Fibroblast of the aortic adventitia (primary cell): ENCODE measurements around the gene HMG20A. TPM values are rescaled to one million over a fixed set of nuclear protein-coding genes. Genes with fewer than 3 reads are reported as not detected.

ENCODE experiments used
- DNase-seq: peaks from one replicate; pipeline ENCODE4 v3.0.0-alpha.2; 2010; ENCODE audit warnings: low read depth
- H3K4me3 ChIP-seq: 2 replicates; pipeline ENCODE4 v1.5.1; 2011; ENCODE audit warnings: low read depth, mild to moderate bottlenecking, control low read depth, low read length, moderate library complexity
- total RNA-seq: library from RNA; depleted of rRNA; stranded (reverse); fragments of >200 nt; gene quantifications from 2 replicates; pipeline ENCODE4 v1.2.3, GENCODE V29; 2012; ENCODE audit warnings: low replicate concordance
- TF ChIP-seq, protein P1 (sequence below): IDR thresholded peaks from 2 replicates; pipeline ENCODE4 v1.5.1; 2011; ENCODE audit warnings: mild to moderate bottlenecking, low read length, control low read depth, inconsistent platforms; ENCODE audit not compliant: insufficient read depth

The HMG20A gene
- total RNA-seq, 1 donor: 28.7 TPM

DNA sequence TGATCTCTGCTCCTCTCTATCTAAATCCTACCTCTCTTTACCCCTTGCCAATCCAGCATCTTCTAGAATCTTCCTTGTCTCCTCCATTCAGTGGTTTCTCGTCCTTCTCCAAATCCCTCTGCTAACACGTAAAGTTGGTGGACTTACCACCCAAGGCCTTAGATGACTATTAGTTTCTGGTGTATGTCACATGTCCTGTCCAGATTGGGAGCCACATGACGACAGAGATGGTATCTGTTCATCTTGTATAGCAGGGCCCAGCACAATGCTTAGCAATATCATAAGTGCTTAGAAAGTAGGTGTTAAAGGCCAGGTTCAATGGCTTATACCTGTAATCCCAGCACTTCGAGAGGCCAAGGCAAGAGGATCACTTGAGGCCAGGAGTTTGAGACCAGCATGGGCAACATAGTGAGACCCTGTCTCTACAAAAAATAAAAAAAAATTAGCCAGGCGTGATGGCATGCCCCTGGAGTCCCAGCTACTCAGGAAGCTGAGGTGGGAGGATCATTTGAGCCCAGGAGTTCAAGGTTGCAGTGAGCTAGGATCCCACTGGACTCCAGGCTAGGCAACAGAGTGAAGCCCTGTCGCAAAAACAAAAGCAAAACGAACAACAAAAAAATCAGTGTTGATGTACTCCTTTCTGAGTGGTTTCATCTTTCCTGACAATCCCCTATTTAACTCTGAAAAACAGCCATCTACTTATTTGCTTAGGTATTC, 81.8 kb downstream of the HMG20A start:
- TF ChIP-seq, protein P1, sequence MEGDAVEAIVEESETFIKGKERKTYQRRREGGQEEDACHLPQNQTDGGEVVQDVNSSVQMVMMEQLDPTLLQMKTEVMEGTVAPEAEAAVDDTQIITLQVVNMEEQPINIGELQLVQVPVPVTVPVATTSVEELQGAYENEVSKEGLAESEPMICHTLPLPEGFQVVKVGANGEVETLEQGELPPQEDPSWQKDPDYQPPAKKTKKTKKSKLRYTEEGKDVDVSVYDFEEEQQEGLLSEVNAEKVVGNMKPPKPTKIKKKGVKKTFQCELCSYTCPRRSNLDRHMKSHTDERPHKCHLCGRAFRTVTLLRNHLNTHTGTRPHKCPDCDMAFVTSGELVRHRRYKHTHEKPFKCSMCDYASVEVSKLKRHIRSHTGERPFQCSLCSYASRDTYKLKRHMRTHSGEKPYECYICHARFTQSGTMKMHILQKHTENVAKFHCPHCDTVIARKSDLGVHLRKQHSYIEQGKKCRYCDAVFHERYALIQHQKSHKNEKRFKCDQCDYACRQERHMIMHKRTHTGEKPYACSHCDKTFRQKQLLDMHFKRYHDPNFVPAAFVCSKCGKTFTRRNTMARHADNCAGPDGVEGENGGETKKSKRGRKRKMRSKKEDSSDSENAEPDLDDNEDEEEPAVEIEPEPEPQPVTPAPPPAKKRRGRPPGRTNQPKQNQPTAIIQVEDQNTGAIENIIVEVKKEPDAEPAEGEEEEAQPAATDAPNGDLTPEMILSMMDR: no peak

DNA sequence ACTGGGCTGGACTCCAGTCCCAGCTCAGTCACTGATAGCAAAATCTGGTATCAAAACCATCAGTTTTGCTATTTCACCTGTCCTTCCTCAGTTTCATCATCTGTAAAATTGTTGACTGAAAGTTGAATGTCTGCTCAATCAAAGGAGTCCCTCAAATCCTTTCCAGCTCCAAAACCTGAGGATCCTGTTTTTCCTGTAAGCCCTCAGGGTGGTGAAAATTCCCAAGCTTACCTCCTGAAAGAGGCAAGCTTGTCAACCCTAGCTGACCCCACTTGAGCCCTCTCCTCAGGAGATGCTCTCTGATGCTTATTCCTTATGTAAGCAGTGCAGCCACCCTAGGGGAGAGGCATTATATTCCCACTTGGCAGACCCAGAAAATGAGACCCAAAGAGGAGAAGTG, 82.6 kb downstream of the HMG20A start:
- no peak for DNase-seq
- TF ChIP-seq, protein P1: no peak
- H3K4me3 ChIP-seq: no peak overlapping the region

More for the DNA sequence above, 81.8 kb downstream of the HMG20A start:
- H3K4me3 ChIP-seq: no peak overlapping the region
- DNase-seq: no peak

DNA sequence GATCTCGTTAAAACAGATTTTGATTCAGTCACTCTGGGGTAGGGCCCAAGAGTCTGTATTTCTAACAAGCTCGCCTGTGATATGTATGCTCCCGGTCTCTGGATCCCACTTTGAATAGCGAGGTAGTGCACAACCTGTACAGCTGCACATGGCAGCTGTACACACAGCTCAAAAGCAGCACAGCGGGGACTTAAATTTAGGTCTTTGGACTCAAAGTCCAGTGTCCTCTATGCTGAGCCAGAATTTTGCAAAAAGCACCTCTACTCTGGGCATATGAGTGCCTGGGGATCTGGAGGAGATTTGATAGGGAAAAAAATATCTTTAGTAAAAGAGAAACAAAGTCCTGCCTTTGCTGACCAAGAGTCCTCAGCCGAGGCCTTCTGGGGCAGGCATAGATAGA, 83.1 kb downstream of the HMG20A start:
- DNase-seq: no peak
- no peak overlapping the region for H3K4me3 ChIP-seq
- TF ChIP-seq, protein P1: no peak

DNA sequence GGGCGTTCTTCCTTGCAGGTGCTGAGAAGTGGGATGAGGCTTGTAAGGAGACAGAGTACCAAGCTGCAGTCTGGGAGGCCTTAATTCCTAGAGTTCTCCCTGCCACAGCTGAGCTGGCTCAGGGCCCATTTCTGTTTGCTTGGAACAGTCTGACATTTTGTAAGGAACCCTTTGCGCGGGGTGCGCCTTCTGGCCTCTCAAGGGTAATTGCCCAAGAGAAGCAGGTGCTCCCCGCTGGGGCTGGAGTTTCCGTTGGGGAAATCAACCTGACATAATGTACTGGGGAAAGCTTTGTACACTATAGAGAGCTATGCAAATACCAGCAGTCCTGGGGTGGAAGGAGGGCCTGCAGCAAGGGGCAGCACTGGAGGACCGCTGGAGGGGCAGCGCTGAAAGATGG, 83.6 kb downstream of the HMG20A start:
- TF ChIP-seq, protein P1: no peak
- no peak for DNase-seq
- H3K4me3 ChIP-seq: no peak overlapping the region

GRCh38 chr15:77504871-77505270, 84.2 kb downstream of the HMG20A start:
- TF ChIP-seq, protein P1: no peak
- no peak for DNase-seq
- H3K4me3 ChIP-seq: no peak overlapping the region

DNA sequence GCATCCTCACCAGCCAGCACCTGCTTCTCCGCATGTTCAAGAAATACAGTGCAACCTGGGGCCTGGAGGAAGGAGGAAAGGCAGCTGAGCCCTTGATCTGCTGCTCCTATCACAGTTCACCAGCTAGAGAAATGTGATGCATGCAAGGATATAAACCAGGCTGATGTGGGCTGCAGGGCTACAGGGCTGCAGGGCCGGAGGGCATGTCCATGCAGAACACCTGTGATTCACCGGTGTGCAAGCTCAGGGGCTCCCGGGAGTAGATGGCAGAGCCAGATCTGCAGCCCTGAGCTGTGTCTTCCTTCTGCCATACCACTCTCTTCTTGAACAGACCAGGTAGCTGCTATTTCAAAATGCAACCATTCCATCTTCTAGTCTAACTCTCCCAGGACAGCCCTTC, 84.9 kb downstream of the HMG20A start:
- DNase-seq: no peak
- TF ChIP-seq, protein P1: no peak

More for the DNA sequence above, 84.9 kb downstream of the HMG20A start:
- H3K4me3 ChIP-seq: no peak overlapping the region
